GM12878 (cell line): ENCODE measurements around the gene BPIFB3. TPM values are rescaled to one million over a fixed set of nuclear protein-coding genes. Genes with fewer than 3 reads are reported as not detected.

Source experiments
- ATAC-seq: fragments of 200-7000 bp; cut with Tn5 transposase; 3 replicates; pipeline ENCODE4 v1.9.1; 2020; ENCODE audit warnings: mild to moderate bottlenecking, moderate library complexity
- BruUV-seq: library from RNA; stranded (reverse); fragments of 400-500 nt; replicated peaks from 2 replicates; lab custom pipeline; 2021; lab: Mats Ljungman, UMichigan
- CTCF ChIA-PET: fragments of 300-600 bp; sonication (Branson Sonifier 250); formaldehyde crosslinking; extraction: SDS; loops from one replicate; lab custom pipeline; 2021; ENCODE audit warnings: inconsistent platforms; lab: Yijun Ruan, JAX
- POLR2A ChIA-PET: fragments of 350-600 bp; formaldehyde crosslinking; extraction: SDS; loops from one replicate; lab custom pipeline; 2021; ENCODE audit warnings: inconsistent platforms; lab: Charles Lee
- RAD21 ChIA-PET: fragments of 300-600 bp; sonication (Branson Sonifier 250); formaldehyde crosslinking; loops from one replicate; lab custom pipeline; 2023; ENCODE audit warnings: antibody characterized with exemption; ENCODE audit not compliant: unreplicated experiment; lab: Charles Lee
- SMC1A ChIA-PET: fragments of 300-600 bp; sonication (Branson Sonifier 250); formaldehyde crosslinking; loops from one replicate; lab custom pipeline; 2023; ENCODE audit not compliant: unreplicated experiment, uncharacterized antibody; lab: Charles Lee
- DNase-seq: peaks from one replicate; pipeline ENCODE4 v3.0.0-alpha.2; 2011; ENCODE audit warnings: low read depth, low spot score
- FAIRE-seq: peaks from 3 replicates; lab custom pipeline; 2011; peaks lifted over from hg19 to GRCh38; lab: Jason Lieb, UNC
- H2AFZ ChIP-seq: 2 replicates; pipeline ENCODE4 v1.6.0; 2011; ENCODE audit warnings: low read depth, low read length, control low read depth; ENCODE audit not compliant: control insufficient read depth
- H3K27ac ChIP-seq: 2 replicates; pipeline ENCODE4 v1.5.1; 2011; ENCODE audit warnings: control low read depth; ENCODE audit not compliant: control insufficient read depth, insufficient read depth
- H3K27me3 ChIP-seq, 2 experiments: replicated peaks in 1 of 2; 2 replicates each; pipeline versions ENCODE4 v1.6.0 to v1.6.1; 2011; ENCODE audit warnings: low read length in 1 of 2; ENCODE audit not compliant: control insufficient read depth in 2 of 2, insufficient read depth in 2 of 2
- H3K36me3 ChIP-seq, 2 experiments: 2 replicates each; pipeline ENCODE4 v1.5.1; 2011; ENCODE audit warnings: low read length in 1 of 2; ENCODE audit not compliant: control insufficient read depth in 2 of 2, insufficient read depth in 2 of 2
- H3K4me1 ChIP-seq: 2 replicates; pipeline ENCODE4 v1.6.1; 2011; ENCODE audit warnings: mild to moderate bottlenecking, low read length, moderate library complexity, mixed read lengths; ENCODE audit not compliant: control insufficient read depth, insufficient read depth
- H3K4me2 ChIP-seq: 2 replicates; pipeline ENCODE4 v1.6.0; 2011; ENCODE audit warnings: control low read depth; ENCODE audit not compliant: control insufficient read depth, insufficient read depth
- H3K4me3 ChIP-seq: fragments of 200-600 bp; sonication (generic); 2 replicates; pipeline ENCODE4 v1.5.1; 2016
- H3K79me2 ChIP-seq: 2 replicates; pipeline ENCODE4 v1.6.0; 2011; ENCODE audit warnings: low read length; ENCODE audit not compliant: control insufficient read depth, insufficient read depth
- H3K9ac ChIP-seq: 2 replicates; pipeline ENCODE4 v1.8.0; 2011; ENCODE audit warnings: low read length, control low read depth, mixed read lengths; ENCODE audit not compliant: control insufficient read depth, insufficient read depth
- H3K9me3 ChIP-seq: replicated peaks from 3 replicates; pipeline ENCODE4 v1.5.1; 2011; ENCODE audit warnings: mild to moderate bottlenecking, low read length; ENCODE audit not compliant: control insufficient read depth, insufficient read depth
- H4K20me1 ChIP-seq: 2 replicates; pipeline ENCODE4 v1.6.0; 2011; ENCODE audit not compliant: control insufficient read depth, insufficient read depth
- FOXM1 ChIP-seq: IDR thresholded peaks from 2 replicates; pipeline ENCODE4 v1.6.1; 2012; ENCODE audit warnings: low read depth, mild to moderate bottlenecking, inconsistent platforms, low read length, moderate library complexity
- PAX5 ChIP-seq: IDR thresholded peaks from 2 replicates; pipeline ENCODE4 v1.6.1; 2011; ENCODE audit warnings: low read depth, low read length, borderline replicate concordance
- SMAD5 ChIP-seq: IDR thresholded peaks from 2 replicates; pipeline ENCODE4 v1.6.1; 2016; ENCODE audit warnings: antibody characterized with exemption, low read depth
- SPI1 ChIP-seq: IDR thresholded peaks from 2 replicates; pipeline ENCODE4 v1.6.1; 2011; ENCODE audit warnings: low read depth, mild to moderate bottlenecking, low read length, moderate library complexity, borderline replicate concordance; ENCODE audit not compliant: insufficient read depth
- ZBTB40 ChIP-seq: fragments of 450-650 bp; IDR thresholded peaks from 2 replicates; pipeline ENCODE4 v1.6.1; 2016; ENCODE audit warnings: mild to moderate bottlenecking, moderate library complexity, borderline replicate concordance
- WGBS: methylation state at CpG from one replicate; pipeline ENCODE4 v1.1.6; 2016; ENCODE audit warnings: low lambda C conversion rate; ENCODE audit not compliant: insufficient replicate concordance, insufficient coverage; ENCODE audit errors: missing lambda C conversion rate; 5-methylcytosine and 5-hydroxymethylcytosine counted together
- in situ Hi-C: fragments of 300-500 bp; cut with MboI; formaldehyde crosslinking; loops from 9 replicates; pipeline ENCODE4 v1.14.3; 2018; ENCODE audit warnings: mixed read lengths
- intact Hi-C: fragments of 100-400 bp; cut with micrococcal nuclease; formaldehyde crosslinking; loops from one replicate; pipeline ENCODE4 v1.14.2; 2022; ENCODE audit not compliant: unreplicated experiment
- polyA plus RNA-seq, 11 experiments: library from polyadenylated mRNA; depleted of rRNA in 4 of 11; unstranded in 6 of 11; stranded (reverse) in 5 of 11; fragments of >200 nt; fragmentation: Nextera tagmentation in 4 of 11; fragmentation: Illumina TruSeq in 1 of 11; extraction: Ambion mirVana in 4 of 11; extraction: Trizol in 1 of 11; gene quantifications; 1 replicate in 1 of 11; 2 replicates in 10 of 11; pipeline versions ENCODE4 v1.2.1 to v1.2.3, GENCODE V29; 2011 to 2016; ENCODE audit warnings: inconsistent platforms in 2 of 11, missing spikeins in 2 of 11, low read depth in 1 of 11
- total RNA-seq, 4 experiments: library from RNA; depleted of rRNA in 3 of 4; stranded (reverse); fragments of >200 nt in 3 of 4; fragmentation: Illumina TruSeq in 1 of 4; extraction: Trizol in 1 of 4; gene quantifications; 2 replicates each; pipeline versions ENCODE4 v1.2.1 to v1.2.3, GENCODE V29; 2013 to 2021

The BPIFB3 gene
- total and polyA plus RNA-seq, 10 of the 15 experiments (the other 5 are each of a cell fraction or from before 2014, with no cell fraction given) = not detected

DNA sequence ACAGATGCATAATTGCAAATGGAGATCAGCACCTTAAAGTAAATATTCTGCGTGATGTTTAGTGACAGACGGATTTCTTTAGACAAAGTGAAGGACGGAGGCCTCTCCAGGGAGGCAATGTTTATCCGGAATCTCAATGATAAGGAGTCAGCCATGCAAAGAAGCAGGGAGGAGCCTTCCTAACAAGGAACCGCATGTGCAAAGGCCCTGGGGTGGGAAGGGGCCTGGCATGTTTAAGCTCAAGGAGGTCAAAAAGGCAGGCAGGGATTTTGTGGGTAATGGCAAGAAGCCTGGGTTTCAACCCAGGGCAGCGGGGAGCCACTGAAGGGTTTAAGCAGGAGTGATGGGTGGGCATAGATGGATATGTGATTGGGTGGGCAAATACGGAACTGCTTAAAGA is 678 bp downstream of the BPIFB3 start:
- intact Hi-C loops (no loop called here), in situ Hi-C loops (no loop called here)
- BruUV-seq = no TSS peak
- no peaks in the 10 kb centered on the region for H3K79me2 ChIP-seq
- H4K20me1 ChIP-seq = no peaks in the 10 kb centered on the region
- no peak overlapping the region for H3K4me3 ChIP-seq
- H2AFZ ChIP-seq = no peak overlapping the region
- H3K9me3 ChIP-seq = no peaks in the 10 kb centered on the region
- H3K4me1 ChIP-seq = no peaks in the 10 kb centered on the region
- H3K9ac ChIP-seq = no peak overlapping the region
- no peak for DNase-seq
- TF ChIP-seq ZBTB40 = no peak
- no peak for TF ChIP-seq FOXM1
- TF ChIP-seq SPI1 = no peak
- no peak for TF ChIP-seq SMAD5
- TF ChIP-seq PAX5 = no peak
- ATAC-seq = no peak
- H3K36me3 ChIP-seq = no peaks in the 10 kb centered on the region
- ChIA-PET RAD21 (no interaction called here), POLR2A (no interaction called here), CTCF (no interaction called here), SMC1A (no interaction called here)
- H3K4me2 ChIP-seq = no peak overlapping the region
- H3K27me3 ChIP-seq = no peaks in the 10 kb centered on the region; a peak in 1 of 4 replicates
- no peak overlapping the region for H3K27ac ChIP-seq
- 37% methylated on average over 7 of the region's 7 CpGs for WGBS
- no peak for FAIRE-seq
